GM12874 (cell line): Measurements from ENCODE around the gene INPP5F.

Experiments used
- TF ChIP-seq, protein P1 (sequence below): IDR thresholded peaks from 2 replicates; pipeline ENCODE4 v1.5.1; 2011; ENCODE audit warnings: low read depth, mild to moderate bottlenecking, control low read depth, low read length, moderate library complexity; ENCODE audit not compliant: insufficient read depth

The INPP5F gene, protein sequence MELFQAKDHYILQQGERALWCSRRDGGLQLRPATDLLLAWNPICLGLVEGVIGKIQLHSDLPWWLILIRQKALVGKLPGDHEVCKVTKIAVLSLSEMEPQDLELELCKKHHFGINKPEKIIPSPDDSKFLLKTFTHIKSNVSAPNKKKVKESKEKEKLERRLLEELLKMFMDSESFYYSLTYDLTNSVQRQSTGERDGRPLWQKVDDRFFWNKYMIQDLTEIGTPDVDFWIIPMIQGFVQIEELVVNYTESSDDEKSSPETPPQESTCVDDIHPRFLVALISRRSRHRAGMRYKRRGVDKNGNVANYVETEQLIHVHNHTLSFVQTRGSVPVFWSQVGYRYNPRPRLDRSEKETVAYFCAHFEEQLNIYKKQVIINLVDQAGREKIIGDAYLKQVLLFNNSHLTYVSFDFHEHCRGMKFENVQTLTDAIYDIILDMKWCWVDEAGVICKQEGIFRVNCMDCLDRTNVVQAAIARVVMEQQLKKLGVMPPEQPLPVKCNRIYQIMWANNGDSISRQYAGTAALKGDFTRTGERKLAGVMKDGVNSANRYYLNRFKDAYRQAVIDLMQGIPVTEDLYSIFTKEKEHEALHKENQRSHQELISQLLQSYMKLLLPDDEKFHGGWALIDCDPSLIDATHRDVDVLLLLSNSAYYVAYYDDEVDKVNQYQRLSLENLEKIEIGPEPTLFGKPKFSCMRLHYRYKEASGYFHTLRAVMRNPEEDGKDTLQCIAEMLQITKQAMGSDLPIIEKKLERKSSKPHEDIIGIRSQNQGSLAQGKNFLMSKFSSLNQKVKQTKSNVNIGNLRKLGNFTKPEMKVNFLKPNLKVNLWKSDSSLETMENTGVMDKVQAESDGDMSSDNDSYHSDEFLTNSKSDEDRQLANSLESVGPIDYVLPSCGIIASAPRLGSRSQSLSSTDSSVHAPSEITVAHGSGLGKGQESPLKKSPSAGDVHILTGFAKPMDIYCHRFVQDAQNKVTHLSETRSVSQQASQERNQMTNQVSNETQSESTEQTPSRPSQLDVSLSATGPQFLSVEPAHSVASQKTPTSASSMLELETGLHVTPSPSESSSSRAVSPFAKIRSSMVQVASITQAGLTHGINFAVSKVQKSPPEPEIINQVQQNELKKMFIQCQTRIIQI

DNA sequence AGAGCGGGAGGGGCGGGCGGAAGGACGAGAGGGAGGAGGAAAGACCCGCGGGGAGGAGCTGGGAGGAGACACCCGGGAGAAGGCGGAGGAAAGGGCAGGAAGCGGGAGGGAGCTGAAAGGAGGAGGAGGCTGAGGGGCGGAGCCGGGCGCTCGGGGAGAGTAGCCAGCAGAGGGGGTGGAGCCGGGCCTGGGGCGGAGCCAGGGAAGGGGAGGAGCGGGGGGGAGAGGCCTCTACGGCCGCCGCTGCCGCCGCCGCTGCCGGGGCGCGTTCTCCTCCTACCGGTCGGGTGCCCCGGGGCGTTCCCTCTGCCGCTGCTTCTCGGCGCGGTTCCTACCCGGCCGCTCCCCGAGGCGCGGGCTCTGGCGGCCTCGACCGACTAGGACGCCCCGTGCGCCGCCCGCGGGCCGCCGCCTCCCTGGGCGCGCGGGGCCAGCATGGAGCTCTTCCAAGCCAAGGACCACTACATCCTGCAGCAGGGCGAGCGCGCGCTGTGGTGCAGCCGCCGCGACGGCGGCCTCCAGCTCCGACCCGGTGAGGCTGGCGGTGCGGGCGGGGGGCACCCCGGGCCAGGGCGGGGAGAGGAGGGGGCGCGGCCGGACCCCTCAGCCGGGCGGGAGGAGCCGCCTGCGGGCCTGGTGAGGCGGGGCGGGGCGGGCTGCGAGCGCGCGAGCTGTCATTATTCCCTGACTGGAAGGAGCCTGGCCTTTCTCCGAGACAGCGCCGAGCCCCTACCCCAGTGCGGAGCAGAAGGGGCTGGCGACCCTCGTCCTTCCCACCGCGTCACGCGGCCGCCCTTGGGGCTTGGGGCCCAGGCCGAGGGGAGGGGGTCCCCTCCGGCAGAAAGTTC lies at the start of gene INPP5F:
INPP5F (plus strand) TSS at position 223 of the 848 bp plus-strand sequence; CDS start at position 436, 213 bp downstream.
- TF ChIP-seq, protein P1, sequence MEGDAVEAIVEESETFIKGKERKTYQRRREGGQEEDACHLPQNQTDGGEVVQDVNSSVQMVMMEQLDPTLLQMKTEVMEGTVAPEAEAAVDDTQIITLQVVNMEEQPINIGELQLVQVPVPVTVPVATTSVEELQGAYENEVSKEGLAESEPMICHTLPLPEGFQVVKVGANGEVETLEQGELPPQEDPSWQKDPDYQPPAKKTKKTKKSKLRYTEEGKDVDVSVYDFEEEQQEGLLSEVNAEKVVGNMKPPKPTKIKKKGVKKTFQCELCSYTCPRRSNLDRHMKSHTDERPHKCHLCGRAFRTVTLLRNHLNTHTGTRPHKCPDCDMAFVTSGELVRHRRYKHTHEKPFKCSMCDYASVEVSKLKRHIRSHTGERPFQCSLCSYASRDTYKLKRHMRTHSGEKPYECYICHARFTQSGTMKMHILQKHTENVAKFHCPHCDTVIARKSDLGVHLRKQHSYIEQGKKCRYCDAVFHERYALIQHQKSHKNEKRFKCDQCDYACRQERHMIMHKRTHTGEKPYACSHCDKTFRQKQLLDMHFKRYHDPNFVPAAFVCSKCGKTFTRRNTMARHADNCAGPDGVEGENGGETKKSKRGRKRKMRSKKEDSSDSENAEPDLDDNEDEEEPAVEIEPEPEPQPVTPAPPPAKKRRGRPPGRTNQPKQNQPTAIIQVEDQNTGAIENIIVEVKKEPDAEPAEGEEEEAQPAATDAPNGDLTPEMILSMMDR, result peak; percentile 21; the same call in 1 of the 2 replicates

DNA sequence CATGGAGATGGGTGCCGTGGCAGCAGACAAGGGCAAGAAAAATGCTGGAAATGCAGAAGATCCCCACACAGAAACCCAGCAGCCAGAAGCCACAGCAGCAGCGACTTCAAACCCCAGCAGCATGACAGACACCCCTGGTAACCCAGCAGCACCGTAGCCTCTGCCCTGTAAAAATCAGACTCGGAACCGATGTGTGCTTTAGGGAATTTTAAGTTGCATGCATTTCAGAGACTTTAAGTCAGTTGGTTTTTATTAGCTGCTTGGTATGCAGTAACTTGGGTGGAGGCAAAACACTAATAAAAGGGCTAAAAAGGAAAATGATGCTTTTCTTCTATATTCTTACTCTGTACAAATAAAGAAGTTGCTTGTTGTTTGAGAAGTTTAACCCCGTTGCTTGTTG lies 48.7 kb upstream of the INPP5F start:
- TF ChIP-seq, protein P1, result no peak

DNA sequence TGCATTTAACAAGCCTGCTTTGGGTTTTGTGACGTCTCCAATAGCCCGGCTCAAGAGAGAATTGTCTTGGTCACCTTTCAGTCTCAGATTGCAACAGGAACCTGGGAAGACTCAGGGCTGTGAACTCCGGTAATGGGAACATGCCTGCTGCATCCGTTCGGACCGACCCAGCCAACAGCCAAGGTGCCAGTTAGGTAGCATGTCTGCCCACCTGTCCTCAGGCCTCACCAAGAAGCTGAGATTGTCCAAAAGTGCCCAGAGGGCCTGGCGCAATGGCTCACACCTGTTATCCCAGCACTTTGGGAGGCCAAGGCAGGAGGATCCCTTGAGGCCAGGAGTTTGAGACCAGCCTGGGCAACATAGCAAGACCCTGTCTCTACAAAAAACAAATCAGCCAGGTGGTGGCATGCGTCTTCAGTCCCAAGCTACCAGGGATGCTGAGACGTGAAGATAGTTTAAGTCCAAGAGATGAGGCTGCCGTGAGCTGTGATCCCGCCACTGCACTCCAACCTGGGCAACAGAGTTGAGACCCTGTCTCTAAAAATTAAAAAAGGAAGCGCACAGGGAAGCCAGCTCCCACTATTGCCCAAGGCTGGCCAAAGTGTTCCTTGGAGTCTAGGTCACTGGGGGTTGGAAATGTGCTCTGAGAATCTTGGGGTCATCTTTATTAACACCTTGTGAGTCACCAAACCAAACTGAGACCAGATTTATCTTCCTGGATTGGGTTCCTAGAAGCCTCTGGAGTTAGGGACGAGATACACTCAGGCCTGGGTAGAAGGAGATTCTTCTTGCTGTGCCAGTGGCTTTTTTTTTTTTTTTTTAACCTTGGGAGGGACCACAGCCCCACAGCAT lies 47.7 kb upstream of the INPP5F start:
- TF ChIP-seq, protein P1, result no peak

DNA sequence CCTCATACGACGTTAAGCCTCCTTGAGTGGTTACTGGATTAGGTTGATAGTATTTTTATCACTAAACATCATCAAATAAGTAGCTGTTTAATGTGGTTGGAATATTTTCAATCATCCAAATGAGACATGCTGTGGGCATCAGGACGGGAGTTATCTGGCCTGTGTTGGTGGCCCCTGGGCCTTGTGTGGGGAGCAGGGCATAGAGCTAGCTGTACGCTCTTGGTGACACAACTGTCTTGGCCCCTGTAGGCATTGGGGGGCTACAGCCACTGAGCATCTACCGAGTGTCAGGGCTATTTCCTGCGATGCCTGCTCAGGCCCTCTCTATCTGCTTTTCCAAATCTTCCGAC lies 46.4 kb upstream of the INPP5F start:
- TF ChIP-seq, protein P1, result no peak

DNA sequence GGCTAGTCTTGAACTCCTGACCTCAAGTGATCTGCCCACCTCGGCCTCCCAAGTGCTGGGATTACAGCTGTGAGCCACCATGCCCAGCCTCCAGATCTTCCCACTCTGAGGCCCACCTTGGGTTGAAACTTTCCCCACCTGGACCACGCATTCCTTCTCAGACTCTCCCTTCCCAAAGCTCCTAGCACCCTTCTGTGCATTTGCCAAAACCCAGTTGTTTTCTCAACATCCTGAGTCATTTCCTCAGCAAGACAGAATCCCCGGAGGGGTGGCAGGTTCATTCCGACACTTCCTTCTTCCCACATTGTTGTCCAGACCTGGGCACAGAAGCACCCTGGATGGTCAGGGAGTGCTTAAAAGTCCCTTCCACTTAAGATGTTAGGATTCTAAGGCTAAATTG lies 45.8 kb upstream of the INPP5F start:
- TF ChIP-seq, protein P1, result no peak

DNA sequence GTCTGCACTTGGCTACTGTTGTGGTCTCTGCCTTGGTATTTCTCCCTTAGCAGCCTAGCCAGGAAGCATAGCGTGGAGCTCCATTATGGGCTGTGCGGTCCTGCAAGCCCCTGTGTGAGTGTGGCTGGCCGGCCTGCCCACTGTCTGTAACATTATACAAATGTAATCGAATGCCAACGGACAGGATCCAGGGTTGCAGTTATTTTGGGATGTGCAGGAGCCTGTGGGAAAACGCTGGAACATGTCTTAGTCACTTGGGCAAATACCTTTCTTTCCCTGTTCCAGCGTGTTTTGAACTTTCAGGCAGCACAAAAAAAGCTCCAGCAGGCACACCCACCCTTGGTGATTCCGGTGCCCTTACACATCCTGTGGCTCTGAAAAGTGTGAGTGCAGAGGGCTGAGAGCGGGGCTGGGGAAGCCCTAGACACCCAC lies 45.2 kb upstream of the INPP5F start:
- TF ChIP-seq, protein P1, result no peak
